B cell (primary cell): ENCODE results near the gene TTLL11. TPM values are rescaled to one million over a fixed set of nuclear protein-coding genes. Genes with fewer than 3 reads are reported as not detected.

Experiments
- ATAC-seq: fragments of 200-7000 bp; cut with Tn5 transposase; one replicate; pipeline ENCODE4 v1.10.0; 2021; ENCODE audit warnings: low read depth, mild to moderate bottlenecking, moderate number of reproducible peaks, moderate library complexity
- CTCF ChIA-PET: fragments of 350-600 bp; sonication (Branson Sonifier 250); formaldehyde crosslinking; loops from one replicate; lab custom pipeline; 2021; ENCODE audit warnings: antibody characterized with exemption, inconsistent platforms; lab: Charles Lee
- POLR2A ChIA-PET: fragments of 350-600 bp; sonication (Branson Sonifier 250); formaldehyde crosslinking; loops from one replicate; lab custom pipeline; 2021; ENCODE audit warnings: antibody characterized with exemption; lab: Charles Lee
- DNase-seq: peaks from one replicate; pipeline ENCODE4 v3.0.0; 2013
- H2AFZ ChIP-seq: 2 replicates; pipeline ENCODE4 v1.6.1; 2012; ENCODE audit warnings: mild to moderate bottlenecking, low read depth, low read length; ENCODE audit not compliant: insufficient read depth, poor library complexity, severe bottlenecking
- H3K27ac ChIP-seq, 2 donors: 1 replicate in 1 of 2; 2 replicates in 1 of 2; pipeline ENCODE4 v1.5.1; 2012 to 2013; ENCODE audit warnings: low read length in 2 of 2, mild to moderate bottlenecking in 2 of 2, moderate library complexity in 1 of 2
- H3K27me3 ChIP-seq, 4 experiments: fragments of 200-600 bp in 1 of 4; sonication (generic) in 1 of 4; replicated peaks in 1 of 4; 1 replicate in 2 of 4; 2 replicates in 2 of 4; pipeline versions ENCODE4 v1.6.1 to v1.7.0; 2013 to 2016; ENCODE audit warnings: low read length in 3 of 4, mild to moderate bottlenecking in 2 of 4, mixed read lengths in 1 of 4, moderate library complexity in 1 of 4; ENCODE audit not compliant: insufficient read depth in 4 of 4, control insufficient read depth in 3 of 4; ENCODE audit errors: control extremely low read depth in 1 of 4
- H3K36me3 ChIP-seq, 2 experiments: replicated peaks in 1 of 2; 1 replicate in 1 of 2; 2 replicates in 1 of 2; pipeline versions ENCODE4 v1.6.1 to v1.7.1; 2013; ENCODE audit warnings: low read length in 1 of 2; ENCODE audit not compliant: insufficient read depth in 2 of 2, control insufficient read depth in 1 of 2; ENCODE audit errors: control extremely low read depth in 1 of 2, extremely low read depth in 1 of 2
- H3K4me1 ChIP-seq, 2 donors: fragments of 200-600 bp in 1 of 2; sonication (generic) in 1 of 2; 1 replicate in 1 of 2; 2 replicates in 1 of 2; pipeline versions ENCODE4 v1.5.1 to v1.6.1; 2013 to 2017; ENCODE audit warnings: low read length in 2 of 2; ENCODE audit not compliant: control insufficient read depth in 2 of 2, insufficient read depth in 2 of 2
- H3K4me2 ChIP-seq: replicated peaks from 2 replicates; pipeline ENCODE3; 2012; ENCODE audit warnings: mild to moderate bottlenecking, low read depth, low read length; ENCODE audit not compliant: poor library complexity, severe bottlenecking
- H3K4me3 ChIP-seq, 5 experiments: fragments of 200-600 bp in 1 of 5; sonication (generic) in 1 of 5; 1 replicate in 3 of 5; 2 replicates in 2 of 5; pipeline versions ENCODE4 v1.5.1 to v1.7.0; 2011 to 2016; ENCODE audit warnings: low read length in 4 of 5, mild to moderate bottlenecking in 4 of 5, low read depth in 2 of 5, control low read depth in 1 of 5, moderate library complexity in 1 of 5; ENCODE audit not compliant: insufficient read depth in 1 of 5; ENCODE audit errors: control extremely low read depth in 1 of 5, extremely low read depth in 1 of 5
- H3K79me2 ChIP-seq: fragments of 200-600 bp; sonication (generic); one replicate; pipeline ENCODE4 v1.6.0; 2016; ENCODE audit warnings: low read length; ENCODE audit not compliant: control insufficient read depth, insufficient read depth
- H3K9ac ChIP-seq: fragments of 200-600 bp; sonication (generic); 2 replicates; pipeline ENCODE4 v1.6.1; 2017; ENCODE audit warnings: mild to moderate bottlenecking, low read length, moderate library complexity
- H3K9me3 ChIP-seq, 3 donors: one replicate each; pipeline versions ENCODE4 v1.6.1 to v1.7.1; 2013; ENCODE audit warnings: low read length in 2 of 3; ENCODE audit not compliant: control insufficient read depth in 2 of 3, insufficient read depth in 1 of 3; ENCODE audit errors: control extremely low read depth in 1 of 3
- H4K20me1 ChIP-seq: 2 replicates; pipeline ENCODE4 v1.6.0; 2012; ENCODE audit warnings: mild to moderate bottlenecking, low read length; ENCODE audit not compliant: insufficient read depth, control insufficient read depth, poor library complexity, severe bottlenecking
- H3K27ac Mint-ChIP-seq: one replicate; pipeline ENCODE4 v1.8.0; 2021; ENCODE audit warnings: mixed read lengths
- H3K27me3 Mint-ChIP-seq: one replicate; pipeline ENCODE4 v1.8.0; 2021; ENCODE audit warnings: mixed read lengths
- H3K4me1 Mint-ChIP-seq: one replicate; pipeline ENCODE4 v1.8.0; 2021; ENCODE audit warnings: mixed read lengths
- H3K4me3 Mint-ChIP-seq: one replicate; pipeline ENCODE4 v1.8.0; 2021; ENCODE audit warnings: mixed read lengths
- H3K9me3 Mint-ChIP-seq: one replicate; pipeline ENCODE4 v1.8.0; 2022; ENCODE audit warnings: mixed read lengths; ENCODE audit not compliant: insufficient read depth
- CTCF ChIP-seq: fragments of 200-600 bp; IDR thresholded peaks from one replicate; pipeline ENCODE4 v1.8.0; 2022; ENCODE audit warnings: antibody characterized with exemption, mild to moderate bottlenecking
- EZH2 ChIP-seq: IDR thresholded peaks from 2 replicates; pipeline ENCODE4 v1.6.1; 2012; ENCODE audit warnings: borderline replicate concordance, low read depth, mild to moderate bottlenecking, moderate library complexity, low read length; ENCODE audit not compliant: insufficient read depth, poor library complexity, severe bottlenecking
- WGBS: methylation state at CpG from one replicate; pipeline ENCODE4 v1.1.5; 2013; ENCODE audit warnings: missing lambda C conversion rate; ENCODE audit not compliant: insufficient coverage; 5-methylcytosine and 5-hydroxymethylcytosine counted together
- intact Hi-C: fragments of 100-400 bp; cut with micrococcal nuclease; formaldehyde crosslinking; loops from one replicate; pipeline ENCODE4 v1.10.0; 2022
- polyA plus RNA-seq: library from polyadenylated mRNA; depleted of rRNA; stranded (reverse); fragments of >200 nt; gene quantifications from 2 replicates; pipeline ENCODE4 v1.2.3, GENCODE V29; 2012
- total RNA-seq, 2 donors: library from RNA; stranded (reverse); fragments of 120-200 nt in 1 of 2; gene quantifications; 1 replicate in 1 of 2; 2 replicates in 1 of 2; pipeline versions ENCODE4 v1.2.3 to v1.2.4, GENCODE V29; 2013 to 2022

Gene TTLL11
- total and polyA plus RNA-seq, 2 donors (not counting 1 experiment from before 2014, with no cell fraction given) = 3.6 to 3.8 TPM

GRCh38 chr9:122057211-122057610 lies 35.9 kb downstream of the TTLL11 start:
- ATAC-seq (no peak), DNase-seq (no peak)
- Histone ChIP-seq H3K4me2 (no peak overlapping the region), H3K4me3 (no peak overlapping the region), H3K27me3 (peaks cover 0 to 3% (median 0%) of the 10 kb centered on the region in 4 experiments), H3K9me3 (no peaks in the 10 kb centered on the region), H2AFZ (no peak overlapping the region), H3K9ac (no peak overlapping the region), H3K36me3 (no peaks in the 10 kb centered on the region), H4K20me1 (no peaks in the 10 kb centered on the region), H3K79me2 (no peaks in the 10 kb centered on the region), H3K4me1 (no peaks in the 10 kb centered on the region), H3K27ac (no peak overlapping the region)
- H3K4me3 Mint-ChIP-seq = no peak overlapping the region
- no peaks in the 10 kb centered on the region for H3K27me3 Mint-ChIP-seq
- H3K4me1 Mint-ChIP-seq = peaks cover 3% of the 10 kb centered on the region
- 98% methylated on average over 10 of the region's 10 CpGs for WGBS
- CTCF ChIA-PET = no interaction called here
- peaks cover 2% of the 10 kb centered on the region for H3K9me3 Mint-ChIP-seq
- POLR2A ChIA-PET = no interaction called here
- no peak overlapping the region for H3K27ac Mint-ChIP-seq
- intact Hi-C loops = no loop called here
- TF ChIP-seq EZH2 (no peak), CTCF (no peak)

GRCh38 chr9:122056484-122056883 lies 36.6 kb downstream of the TTLL11 start:
- no peak for TF ChIP-seq EZH2
- WGBS = 100% methylated on average over 1 of the region's 3 CpGs
- peaks cover 0 to 3% (median 0%) of the 10 kb centered on the region in 4 experiments for H3K27me3 ChIP-seq
- H3K4me3 ChIP-seq = no peak overlapping the region
- H3K4me3 Mint-ChIP-seq = no peak overlapping the region
- intact Hi-C loops = no loop called here
- H3K79me2 ChIP-seq = no peaks in the 10 kb centered on the region
- H4K20me1 ChIP-seq = no peaks in the 10 kb centered on the region
- no peak overlapping the region for H3K9ac ChIP-seq
- no peak for DNase-seq
- no peak overlapping the region for H3K4me2 ChIP-seq
- H3K9me3 Mint-ChIP-seq = peaks cover 2% of the 10 kb centered on the region
- no peaks in the 10 kb centered on the region for H3K27me3 Mint-ChIP-seq
- H3K27ac Mint-ChIP-seq = no peak overlapping the region
- no peak overlapping the region for H3K27ac ChIP-seq
- H3K9me3 ChIP-seq = no peaks in the 10 kb centered on the region
- H3K36me3 ChIP-seq = no peaks in the 10 kb centered on the region
- H3K4me1 ChIP-seq = no peaks in the 10 kb centered on the region
- H2AFZ ChIP-seq = no peak overlapping the region
- CTCF ChIA-PET = no interaction called here
- POLR2A ChIA-PET = no interaction called here
- no peak for ATAC-seq
- peaks cover 3% of the 10 kb centered on the region for H3K4me1 Mint-ChIP-seq
